ENCODE measurements around the gene AVEN.
A peak's percentile ranks its signal among the peaks of the same experiment; 100 is the strongest.
"Not testable (repeated sequence)": the region's sequence is repeated elsewhere in the genome, so short reads cannot be mapped to it uniquely, and the experiment has no call there.

AVEN gene, protein sequence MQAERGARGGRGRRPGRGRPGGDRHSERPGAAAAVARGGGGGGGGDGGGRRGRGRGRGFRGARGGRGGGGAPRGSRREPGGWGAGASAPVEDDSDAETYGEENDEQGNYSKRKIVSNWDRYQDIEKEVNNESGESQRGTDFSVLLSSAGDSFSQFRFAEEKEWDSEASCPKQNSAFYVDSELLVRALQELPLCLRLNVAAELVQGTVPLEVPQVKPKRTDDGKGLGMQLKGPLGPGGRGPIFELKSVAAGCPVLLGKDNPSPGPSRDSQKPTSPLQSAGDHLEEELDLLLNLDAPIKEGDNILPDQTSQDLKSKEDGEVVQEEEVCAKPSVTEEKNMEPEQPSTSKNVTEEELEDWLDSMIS

GRCh38 chr15:34038871-34039789 lies at the start of gene AVEN:
Gene AVEN, minus strand, starts transcription at chr15:34039204. Its CDS starts 158 bp downstream, at chr15:34039046.
- DNase-seq, result no peak

DNA sequence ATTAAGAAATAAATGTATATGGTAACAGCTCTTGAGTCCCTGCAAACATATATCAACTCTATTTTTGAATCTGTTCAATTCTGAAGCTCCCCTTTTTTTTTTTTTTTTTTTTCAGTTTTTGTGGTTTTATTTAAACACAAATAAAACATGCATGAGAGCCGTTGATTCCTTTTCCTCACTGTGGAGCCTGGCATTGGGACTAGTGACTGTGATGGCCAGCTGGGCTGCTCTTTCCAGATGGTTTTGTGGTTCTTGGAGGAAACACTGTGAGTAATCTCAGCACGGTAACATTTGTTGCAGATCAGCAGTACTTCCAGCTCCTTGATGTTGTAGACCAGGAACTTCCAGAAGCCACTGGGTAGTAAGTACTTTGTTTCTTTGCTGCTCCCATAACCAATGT lies 46.7 kb upstream of the AVEN start:
- DNase-seq, result no peak

- no peak for DNase-seq
Measured at GRCh38 chr15:34084086-34084485, 45.1 kb upstream of the AVEN start.

- DNase-seq, result no peak
Measured at GRCh38 chr15:34079904-34080303, 40.9 kb upstream of the AVEN start.

DNA sequence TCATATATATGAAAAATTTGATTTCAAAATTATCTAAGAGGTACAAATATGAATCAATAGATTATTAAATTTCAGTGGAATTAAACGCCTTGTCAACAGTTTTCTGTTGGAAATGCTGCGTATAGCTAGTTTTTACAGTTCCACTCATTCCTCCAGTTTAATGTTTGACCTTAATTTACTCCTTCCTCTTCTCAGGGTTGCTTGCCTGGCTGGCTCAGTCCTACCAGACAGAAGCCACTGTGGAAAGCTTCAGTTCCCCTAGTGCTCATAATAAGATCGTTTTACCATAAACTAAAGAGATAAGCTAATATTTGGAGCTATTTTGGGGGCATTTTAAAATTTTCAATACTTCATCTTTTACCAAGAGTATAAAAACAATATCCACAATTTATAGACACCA lies 39.9 kb upstream of the AVEN start:
- DNase-seq, result no peak

DNA sequence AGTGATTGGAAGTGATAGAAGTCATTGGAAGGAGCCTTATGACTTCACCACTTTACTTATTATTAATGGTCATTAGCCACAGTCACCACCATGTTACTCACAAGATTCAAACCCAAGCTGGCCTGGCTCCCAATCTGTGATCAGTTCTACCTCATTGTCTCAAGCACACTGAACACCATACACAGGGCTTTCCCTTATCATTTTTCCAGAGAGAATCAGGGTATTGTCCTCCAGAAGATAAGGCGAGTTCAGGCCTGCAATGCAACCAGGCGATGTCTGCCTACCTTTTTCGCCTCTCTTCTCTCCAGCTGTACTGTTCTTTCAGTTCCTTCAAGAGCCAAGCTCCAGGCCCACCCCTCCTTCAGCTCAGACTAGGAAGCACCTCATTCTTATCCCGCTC lies 37.8 kb upstream of the AVEN start:
- no peak for DNase-seq

GRCh38 chr15:34070003-34070402 lies 31.0 kb upstream of the AVEN start:
- DNase-seq, result no peak

- peak; percentile 34 for DNase-seq
Measured at GRCh38 chr15:34065941-34066340, 26.9 kb upstream of the AVEN start.

- peak; percentile 85 for DNase-seq
Measured at GRCh38 chr15:34065261-34065660, 26.3 kb upstream of the AVEN start.

DNA sequence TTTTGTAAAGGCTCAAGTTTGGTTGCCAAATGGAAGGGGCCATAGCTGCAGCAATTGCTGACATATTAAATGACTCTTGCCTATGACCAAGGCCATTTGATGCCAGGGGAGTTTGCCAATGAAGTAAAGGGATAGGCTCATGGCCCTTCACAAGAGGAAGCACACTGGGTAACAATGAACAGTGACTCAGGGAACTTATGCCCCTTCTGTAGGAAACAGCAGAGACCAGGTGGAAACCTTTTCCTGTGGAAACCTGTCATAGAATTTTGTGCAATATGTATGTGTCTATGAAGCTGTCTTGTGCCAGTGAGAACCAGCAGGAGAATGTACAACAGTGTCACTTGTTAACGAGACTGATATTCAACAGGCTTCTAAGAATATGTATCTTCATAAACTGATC lies 25.4 kb upstream of the AVEN start:
- DNase-seq, result no peak

GRCh38 chr15:34059946-34060345 lies 20.9 kb upstream of the AVEN start:
- no peak for DNase-seq

DNA sequence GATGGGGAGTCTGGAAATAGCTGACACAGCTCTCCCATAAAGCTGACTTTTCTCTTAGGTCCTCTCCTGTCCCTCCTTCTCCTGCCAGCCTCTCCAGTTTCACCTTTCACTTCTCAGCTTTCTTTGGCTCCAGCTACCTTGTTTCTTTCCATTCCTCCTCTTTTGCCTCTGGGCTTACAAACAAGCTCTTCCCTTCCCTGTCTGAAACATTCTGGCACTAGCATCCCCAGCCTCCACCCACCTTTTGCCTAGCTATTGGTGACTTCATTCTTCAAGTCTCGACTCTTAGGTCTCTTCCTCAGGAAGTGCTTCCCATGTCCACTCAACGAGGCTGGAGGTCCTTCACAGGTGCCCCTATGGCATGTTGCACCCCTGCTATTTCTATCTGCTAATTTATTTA lies 20.5 kb upstream of the AVEN start:
- no peak for DNase-seq

GRCh38 chr15:34056911-34057310 lies 17.9 kb upstream of the AVEN start:
- no peak for DNase-seq

DNA sequence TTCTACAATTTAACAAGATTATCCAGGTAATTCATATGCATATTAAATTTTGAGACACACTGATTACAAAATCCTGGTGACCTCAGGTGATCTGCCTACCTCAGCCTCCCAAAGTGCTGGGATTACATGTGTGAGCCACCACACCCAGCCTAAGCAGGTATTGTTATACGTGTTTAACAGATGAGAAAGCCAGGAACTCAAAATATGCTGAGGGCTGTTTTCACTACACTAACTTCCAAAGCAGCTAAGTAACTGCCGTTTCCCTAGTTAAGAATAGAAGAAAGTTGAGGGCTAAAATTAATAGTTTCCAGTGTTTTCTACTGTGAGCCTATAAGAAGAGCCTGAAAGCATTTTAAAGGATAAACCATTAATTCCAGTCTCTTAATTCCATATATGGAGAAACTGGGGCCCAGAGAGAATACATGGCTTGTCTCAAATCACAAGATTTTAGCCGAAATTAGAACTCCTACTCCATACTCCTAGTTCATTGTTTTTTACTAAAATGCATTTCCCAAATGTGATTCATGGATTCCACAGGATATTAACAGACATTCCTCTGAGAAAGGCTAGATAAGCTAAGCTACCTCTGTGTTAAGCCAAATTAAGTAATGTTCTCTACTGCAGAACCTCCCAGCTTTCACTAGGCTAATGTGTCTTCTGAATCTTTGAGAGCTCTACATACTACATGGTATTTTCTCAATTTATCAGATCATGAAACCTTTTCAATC lies 17.0 kb upstream of the AVEN start:
- no peak for DNase-seq

DNA sequence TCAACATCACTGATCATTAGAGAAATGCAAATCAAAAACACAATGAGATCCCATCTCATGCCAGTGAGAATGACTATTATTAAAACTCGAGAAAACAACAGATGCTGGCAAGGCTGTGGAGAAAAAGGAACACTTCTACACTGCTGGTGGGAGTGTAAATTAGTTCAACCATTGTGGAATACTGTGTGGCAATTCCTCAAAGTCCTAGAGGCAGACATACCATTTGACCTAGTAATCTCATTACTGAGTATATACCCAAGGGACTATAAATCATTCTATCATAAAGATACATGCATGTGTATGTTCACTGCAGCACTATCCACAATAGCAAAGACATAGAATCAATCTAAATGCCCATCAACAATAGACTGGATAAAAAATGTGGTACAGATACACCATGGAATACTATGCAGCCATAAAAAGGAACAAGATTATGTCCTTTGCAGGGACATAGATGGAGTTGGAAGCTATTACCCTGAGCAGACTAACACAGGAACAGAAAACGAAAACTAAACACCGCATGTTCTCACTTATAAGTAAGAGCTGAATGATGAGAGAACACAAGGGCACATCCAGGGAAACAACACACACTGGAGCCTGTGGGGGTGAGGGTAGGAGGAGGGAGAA lies 15.2 kb upstream of the AVEN start:
- no peak for DNase-seq

- not testable (repeated sequence) for DNase-seq
Measured at GRCh38 chr15:34050385-34050784, 11.4 kb upstream of the AVEN start.

DNA sequence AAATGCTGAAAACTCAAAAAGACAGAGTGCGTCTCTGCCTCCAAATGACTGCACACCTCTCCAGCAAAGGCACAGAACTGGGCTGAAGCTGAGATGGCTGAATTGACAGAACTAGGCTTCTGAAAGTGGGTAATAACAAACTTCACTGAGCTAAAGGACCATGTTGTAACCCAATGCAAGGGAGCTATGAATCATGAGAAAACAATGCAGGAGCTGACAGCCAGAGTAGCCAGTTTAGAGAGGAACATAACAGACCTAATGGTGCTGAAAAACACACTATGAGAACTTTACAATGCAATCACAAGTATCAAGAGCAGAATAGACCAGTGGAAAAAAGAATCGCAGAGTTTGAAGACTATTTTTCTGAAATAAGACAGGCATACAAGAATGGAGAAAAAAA lies 10.1 kb upstream of the AVEN start:
- DNase-seq, result no peak

- no peak for DNase-seq
Measured at GRCh38 chr15:34047893-34048775, 9.1 kb upstream of the AVEN start.

DNA sequence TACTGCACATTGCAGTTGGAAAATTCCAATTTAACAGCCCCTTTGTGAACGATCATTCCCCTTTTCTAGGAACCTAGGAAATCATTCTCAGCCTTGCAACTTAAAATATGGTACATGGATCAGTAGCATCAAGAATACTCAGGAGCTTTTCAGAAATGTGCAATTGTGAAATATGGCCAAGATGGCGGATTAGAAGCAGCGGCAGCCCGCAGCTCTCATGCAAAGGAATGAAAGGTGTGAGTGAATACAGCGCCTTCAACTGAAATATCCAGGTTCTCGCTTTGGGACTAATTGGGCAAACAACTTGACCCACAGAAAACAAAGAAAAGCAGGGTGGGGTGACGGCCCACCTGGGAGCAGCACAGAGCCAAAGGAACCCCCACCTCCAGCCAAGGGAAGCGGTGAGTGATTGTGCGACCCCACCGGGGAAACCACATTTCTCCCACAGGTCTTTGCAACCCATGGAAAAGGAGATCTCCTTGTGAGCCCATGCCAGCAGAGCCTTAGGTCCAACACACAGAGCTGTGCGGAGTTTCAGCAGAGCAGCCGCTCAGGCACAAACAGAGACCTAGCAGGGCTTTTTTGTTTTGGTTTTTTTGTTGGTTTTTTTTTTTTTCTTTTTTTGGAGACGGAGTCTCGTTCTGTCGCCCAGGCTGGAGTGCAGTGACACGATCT lies 7.6 kb upstream of the AVEN start:
- DNase-seq, result no peak

GRCh38 chr15:34043813-34044212 lies 4.8 kb upstream of the AVEN start:
- no peak for DNase-seq

DNA sequence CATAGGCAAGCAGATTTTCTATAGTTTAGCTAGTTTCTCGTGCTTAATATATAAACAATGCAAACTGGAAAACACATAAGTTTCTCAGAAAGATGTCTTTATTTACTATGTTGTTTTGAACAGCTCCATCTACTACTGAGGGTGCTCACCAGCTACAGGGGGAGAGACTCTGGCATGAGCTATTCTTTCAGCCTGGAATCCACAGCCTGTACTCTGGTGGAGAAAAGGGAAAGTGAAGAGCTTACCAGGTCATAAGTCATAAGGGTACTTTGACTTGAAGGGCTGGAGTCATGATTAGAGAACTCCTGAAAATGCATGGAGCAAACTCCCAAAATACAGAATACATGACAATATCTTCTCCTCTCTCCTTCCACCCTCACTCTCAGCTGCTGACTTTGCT lies 4.4 kb upstream of the AVEN start:
- no peak for DNase-seq

- no peak for DNase-seq
Measured at GRCh38 chr15:34039790-34040113, 748 bp upstream of the AVEN start.

All from DMS79 (cell line).